Mesendoderm (in vitro differentiated cells): ENCODE results near the gene MED27.

Source experiments
- DNase-seq: peaks from one replicate; pipeline ENCODE4 v3.0.0; 2013
- H2AK5ac ChIP-seq: 2 replicates; pipeline ENCODE4 v1.6.1; 2013; ENCODE audit warnings: low read length, inconsistent platforms
- H2BK120ac ChIP-seq: 2 replicates; pipeline ENCODE4 v1.6.1; 2013; ENCODE audit warnings: low read depth, mild to moderate bottlenecking, low read length, moderate library complexity, mixed read lengths
- H2BK15ac ChIP-seq: replicated peaks from 2 replicates; pipeline ENCODE4 v1.6.1; 2013; ENCODE audit warnings: low read depth, mild to moderate bottlenecking, moderate library complexity
- H2BK5ac ChIP-seq: 2 replicates; pipeline ENCODE4 v1.6.1; 2013; ENCODE audit warnings: low read length, inconsistent platforms
- H3K18ac ChIP-seq: 2 replicates; pipeline ENCODE4 v1.6.1; 2013; ENCODE audit warnings: mild to moderate bottlenecking, low read length, mixed read lengths
- H3K23ac ChIP-seq: one replicate; pipeline ENCODE4 v1.6.1; 2013; ENCODE audit warnings: low read length
- H3K27ac ChIP-seq: 2 replicates; pipeline ENCODE4 v1.5.1; 2013; ENCODE audit warnings: low read depth, mild to moderate bottlenecking, inconsistent platforms, low read length, moderate library complexity
- H3K27me3 ChIP-seq: 2 replicates; pipeline ENCODE4 v1.6.1; 2013; ENCODE audit warnings: low read length, control low read depth, mild to moderate bottlenecking, inconsistent platforms; ENCODE audit not compliant: insufficient read depth, poor library complexity
- H3K36me3 ChIP-seq: 2 replicates; pipeline ENCODE4 v1.6.1; 2013; ENCODE audit warnings: low read length, inconsistent platforms; ENCODE audit not compliant: control insufficient read depth, insufficient read depth
- H3K4ac ChIP-seq: one replicate; pipeline ENCODE4 v1.6.1; 2013; ENCODE audit warnings: low read depth, mild to moderate bottlenecking, low read length, moderate library complexity
- H3K4me1 ChIP-seq: 2 replicates; pipeline ENCODE4 v1.6.1; 2013; ENCODE audit warnings: low read depth, low read length, inconsistent platforms; ENCODE audit not compliant: control insufficient read depth
- H3K4me2 ChIP-seq: 2 replicates; pipeline ENCODE4 v1.6.1; 2013; ENCODE audit warnings: low read length
- H3K4me3 ChIP-seq: 2 replicates; pipeline ENCODE4 v1.5.1; 2013; ENCODE audit warnings: mild to moderate bottlenecking, low read length
- H3K56ac ChIP-seq: one replicate; pipeline ENCODE4 v1.6.1; 2013; ENCODE audit warnings: low read length
- H3K79me1 ChIP-seq: 2 replicates; pipeline ENCODE4 v1.6.1; 2013; ENCODE audit warnings: low read length, inconsistent platforms
- H3K79me2 ChIP-seq: 2 replicates; pipeline ENCODE4 v1.6.1; 2013; ENCODE audit warnings: mild to moderate bottlenecking, low read length; ENCODE audit not compliant: control insufficient read depth, insufficient read depth
- H3K9ac ChIP-seq: 2 replicates; pipeline ENCODE4 v1.6.1; 2013; ENCODE audit warnings: low read length, inconsistent platforms
- H4K5ac ChIP-seq: one replicate; pipeline ENCODE4 v1.6.1; 2013; ENCODE audit warnings: low read length
- H4K8ac ChIP-seq: one replicate; pipeline ENCODE4 v1.6.1; 2013; ENCODE audit warnings: low read depth, mild to moderate bottlenecking, control low read depth, low read length, moderate library complexity
- WGBS: extraction: QIAGEN DNeasy Blood & Tissue Kit; methylation state at CpG from one replicate; pipeline ENCODE4 v1.1.7; 2013; ENCODE audit warnings: low lambda C conversion rate, missing lambda C conversion rate; ENCODE audit not compliant: insufficient coverage; ENCODE audit errors: extremely low coverage; 5-methylcytosine and 5-hydroxymethylcytosine counted together

The MED27 gene

GRCh38 chr9:131854896-131855613, 224.6 kb downstream of the MED27 start:
- H4K8ac ChIP-seq: no peak overlapping the region
- H2BK5ac ChIP-seq: no peak overlapping the region
- no peaks in the 10 kb centered on the region for H3K79me2 ChIP-seq
- peak overlapping the region; percentile 38 for H3K56ac ChIP-seq
- H3K27me3 ChIP-seq: no peaks in the 10 kb centered on the region
- H3K27ac ChIP-seq: no peak overlapping the region
- H3K9ac ChIP-seq: peak overlapping the region; percentile 39
- H3K23ac ChIP-seq: no peak overlapping the region
- no peak overlapping the region for H3K4me3 ChIP-seq
- H3K4me1 ChIP-seq: peaks cover 2% of the 10 kb centered on the region
- H3K36me3 ChIP-seq: no peaks in the 10 kb centered on the region
- H2AK5ac ChIP-seq: no peak overlapping the region
- H3K4me2 ChIP-seq: no peak overlapping the region
- WGBS: no CpG with 5 or more reads among the region's 21 CpGs
- H2BK15ac ChIP-seq: no peak overlapping the region
- no peak overlapping the region for H2BK120ac ChIP-seq
- no peak overlapping the region for H3K18ac ChIP-seq
- H4K5ac ChIP-seq: no peak overlapping the region
- no peaks in the 10 kb centered on the region for H3K79me1 ChIP-seq
- DNase-seq: no peak
- no peak overlapping the region for H3K4ac ChIP-seq

- no peak overlapping the region for H3K56ac ChIP-seq
Observed at GRCh38 chr9:131854334-131854733, 225.3 kb downstream of the MED27 start.

GRCh38 chr9:131853434-131853833, 226.2 kb downstream of the MED27 start:
- Histone ChIP-seq H3K4ac (no peak overlapping the region), H3K56ac (no peak overlapping the region), H4K8ac (no peak overlapping the region), H2BK120ac (no peak overlapping the region), H3K4me1 (peaks cover 2% of the 10 kb centered on the region), H3K9ac (no peak overlapping the region), H2BK5ac (no peak overlapping the region), H2AK5ac (no peak overlapping the region), H3K79me1 (no peaks in the 10 kb centered on the region), H3K4me3 (no peak overlapping the region), H4K5ac (no peak overlapping the region), H2BK15ac (no peak overlapping the region), H3K18ac (no peak overlapping the region), H3K23ac (no peak overlapping the region), H3K4me2 (no peak overlapping the region), H3K27me3 (no peaks in the 10 kb centered on the region), H3K79me2 (no peaks in the 10 kb centered on the region), H3K27ac (no peak overlapping the region), H3K36me3 (no peaks in the 10 kb centered on the region)
- WGBS: no CpG with 5 or more reads among the region's 7 CpGs
- DNase-seq: no peak

More at GRCh38 chr9:131854334-131854733, 225.3 kb downstream of the MED27 start:
- no peaks in the 10 kb centered on the region for H3K79me1 ChIP-seq
- no peak overlapping the region for H4K8ac ChIP-seq
- H3K23ac ChIP-seq: no peak overlapping the region
- WGBS: no CpG with 5 or more reads among the region's 8 CpGs
- H3K4me1 ChIP-seq: peaks cover 2% of the 10 kb centered on the region
- H2BK15ac ChIP-seq: no peak overlapping the region
- H3K4ac ChIP-seq: no peak overlapping the region
- no peak overlapping the region for H2BK120ac ChIP-seq
- DNase-seq: no peak
- H3K36me3 ChIP-seq: no peaks in the 10 kb centered on the region
- H3K18ac ChIP-seq: no peak overlapping the region
- H2BK5ac ChIP-seq: no peak overlapping the region
- H3K4me3 ChIP-seq: no peak overlapping the region
- H3K27me3 ChIP-seq: no peaks in the 10 kb centered on the region
- H3K4me2 ChIP-seq: no peak overlapping the region
- no peak overlapping the region for H3K27ac ChIP-seq
- H4K5ac ChIP-seq: no peak overlapping the region
- H3K79me2 ChIP-seq: no peaks in the 10 kb centered on the region
- no peak overlapping the region for H2AK5ac ChIP-seq
- H3K9ac ChIP-seq: no peak overlapping the region

GRCh38 chr9:131851414-131851813, 228.3 kb downstream of the MED27 start:
- no peak overlapping the region for H4K5ac ChIP-seq
- no peak overlapping the region for H2BK5ac ChIP-seq
- H3K79me1 ChIP-seq: no peaks in the 10 kb centered on the region
- no peak overlapping the region for H3K56ac ChIP-seq
- no peak overlapping the region for H3K4me2 ChIP-seq
- peaks cover 2% of the 10 kb centered on the region for H3K4me1 ChIP-seq
- H3K4ac ChIP-seq: no peak overlapping the region
- no peak overlapping the region for H3K9ac ChIP-seq
- DNase-seq: peak; percentile 55
- no peak overlapping the region for H2AK5ac ChIP-seq
- no peak overlapping the region for H3K18ac ChIP-seq
- no peak overlapping the region for H4K8ac ChIP-seq
- no peaks in the 10 kb centered on the region for H3K27me3 ChIP-seq
- H3K4me3 ChIP-seq: no peak overlapping the region
- no CpG with 5 or more reads among the region's 7 CpGs for WGBS
- no peak overlapping the region for H2BK15ac ChIP-seq
- H3K27ac ChIP-seq: no peak overlapping the region
- no peak overlapping the region for H2BK120ac ChIP-seq
- H3K36me3 ChIP-seq: no peaks in the 10 kb centered on the region
- no peaks in the 10 kb centered on the region for H3K79me2 ChIP-seq
- no peak overlapping the region for H3K23ac ChIP-seq

GRCh38 chr9:131849391-131849790, 230.3 kb downstream of the MED27 start:
- no peak overlapping the region for H3K9ac ChIP-seq
- H3K56ac ChIP-seq: no peak overlapping the region
- no peak overlapping the region for H2BK15ac ChIP-seq
- H2BK120ac ChIP-seq: no peak overlapping the region
- no peak overlapping the region for H4K8ac ChIP-seq
- no peak for DNase-seq
- H3K79me2 ChIP-seq: no peaks in the 10 kb centered on the region
- no peak overlapping the region for H4K5ac ChIP-seq
- no peak overlapping the region for H3K27ac ChIP-seq
- H3K4me1 ChIP-seq: no peaks in the 10 kb centered on the region
- WGBS: no CpG with 5 or more reads among the region's 18 CpGs
- no peak overlapping the region for H3K4me3 ChIP-seq
- no peaks in the 10 kb centered on the region for H3K79me1 ChIP-seq
- no peak overlapping the region for H2BK5ac ChIP-seq
- no peak overlapping the region for H3K4ac ChIP-seq
- H3K23ac ChIP-seq: no peak overlapping the region
- H3K27me3 ChIP-seq: no peaks in the 10 kb centered on the region
- H3K18ac ChIP-seq: no peak overlapping the region
- no peak overlapping the region for H3K4me2 ChIP-seq
- no peak overlapping the region for H2AK5ac ChIP-seq
- H3K36me3 ChIP-seq: no peaks in the 10 kb centered on the region
